GM18907 (cell line): Measurements from ENCODE around the gene GNB5.

Source experiments
- ATAC-seq: cut with Tn5 transposase; IDR thresholded peaks from one replicate; pipeline ENCODE4 v1.9.1; 2021; ENCODE audit warnings: mild to moderate bottlenecking, moderate library complexity; ENCODE audit not compliant: unreplicated experiment

Gene GNB5

DNA sequence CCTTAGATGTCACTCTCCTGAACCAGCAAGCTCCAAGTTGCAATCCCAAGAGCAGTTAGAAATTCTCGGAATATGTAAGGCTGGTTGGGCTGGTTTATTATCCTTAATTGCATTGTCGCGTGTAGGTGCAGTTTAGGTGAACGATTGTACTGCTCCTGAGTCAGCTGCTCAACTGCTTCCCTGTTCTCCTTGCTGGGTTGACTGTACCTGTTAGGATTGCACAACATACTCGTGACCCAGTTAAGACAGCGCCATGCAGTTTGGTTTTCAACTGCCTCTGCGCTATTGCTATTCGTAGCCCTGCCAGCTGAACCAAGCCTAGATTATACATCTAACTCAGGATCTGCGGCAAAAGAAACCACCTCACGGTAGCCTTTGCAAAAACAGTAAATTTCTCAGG lies 119.6 kb downstream of the GNB5 start:
- ATAC-seq = no peak

DNA sequence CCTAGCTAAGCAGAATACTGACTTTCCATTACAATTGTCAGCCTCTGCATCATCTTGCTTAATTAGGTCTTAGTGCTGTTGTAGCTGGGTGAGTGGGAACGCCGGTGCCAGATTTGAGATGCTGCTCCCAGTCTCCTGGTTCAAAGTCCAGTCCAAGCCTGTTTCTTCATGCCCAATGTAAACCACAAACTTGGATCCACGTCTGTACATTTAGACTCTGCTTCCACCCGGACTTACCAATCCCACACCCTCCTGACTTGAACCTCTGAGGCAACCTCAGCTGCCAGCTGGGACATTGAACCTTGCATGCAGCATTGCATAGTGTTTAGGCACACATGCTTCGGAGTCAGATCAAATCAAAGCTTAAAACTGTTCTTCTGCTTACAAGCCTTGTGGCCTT lies 121.6 kb downstream of the GNB5 start:
- ATAC-seq = no peak

DNA sequence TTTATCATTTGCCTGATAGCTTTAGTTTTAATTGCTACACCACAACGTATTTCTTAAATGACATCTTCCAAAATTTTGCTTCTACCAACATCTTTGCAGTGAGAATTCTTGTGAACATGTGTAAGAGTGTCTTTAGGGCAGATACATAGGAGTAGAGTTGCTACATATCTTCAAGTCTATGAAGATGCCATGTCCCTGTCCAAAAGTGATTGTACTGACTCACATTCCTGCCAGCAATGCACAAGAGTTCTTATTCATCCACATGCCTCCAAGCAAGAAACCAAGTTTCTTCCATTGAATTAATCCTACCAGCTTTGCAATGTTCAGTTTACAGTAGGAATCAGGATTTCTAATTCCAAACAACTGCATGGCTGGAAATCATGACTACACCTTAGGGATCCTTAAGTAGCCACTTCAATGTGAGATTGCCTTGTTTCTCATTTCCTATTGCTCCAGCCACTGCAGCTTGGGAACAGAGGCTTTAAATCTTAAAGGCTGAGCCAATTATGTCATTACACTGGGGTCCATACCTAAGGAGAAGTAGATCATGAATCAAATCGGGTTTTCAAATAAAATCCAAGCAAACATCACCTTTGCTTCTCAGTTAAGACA lies 123.1 kb downstream of the GNB5 start:
- no peak for ATAC-seq

DNA sequence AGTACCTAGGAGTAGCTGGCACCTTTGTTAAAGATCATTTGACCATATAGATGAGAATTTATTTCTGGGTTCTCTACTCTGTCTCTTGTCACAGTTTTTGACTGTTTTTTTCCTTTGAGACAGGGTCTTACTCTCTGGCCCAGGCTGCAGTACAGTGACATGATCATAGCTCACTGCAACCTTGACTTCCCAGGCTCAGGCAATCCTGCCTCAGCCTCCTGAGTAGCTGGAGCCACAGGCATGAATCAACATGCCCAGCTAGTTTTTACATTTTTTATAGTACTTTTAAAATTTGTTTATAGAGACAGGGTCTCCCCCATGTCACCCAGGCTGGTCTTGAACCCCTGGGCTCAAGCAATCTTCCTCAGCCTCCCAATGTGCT lies 123.7 kb downstream of the GNB5 start:
- ATAC-seq = no peak

DNA sequence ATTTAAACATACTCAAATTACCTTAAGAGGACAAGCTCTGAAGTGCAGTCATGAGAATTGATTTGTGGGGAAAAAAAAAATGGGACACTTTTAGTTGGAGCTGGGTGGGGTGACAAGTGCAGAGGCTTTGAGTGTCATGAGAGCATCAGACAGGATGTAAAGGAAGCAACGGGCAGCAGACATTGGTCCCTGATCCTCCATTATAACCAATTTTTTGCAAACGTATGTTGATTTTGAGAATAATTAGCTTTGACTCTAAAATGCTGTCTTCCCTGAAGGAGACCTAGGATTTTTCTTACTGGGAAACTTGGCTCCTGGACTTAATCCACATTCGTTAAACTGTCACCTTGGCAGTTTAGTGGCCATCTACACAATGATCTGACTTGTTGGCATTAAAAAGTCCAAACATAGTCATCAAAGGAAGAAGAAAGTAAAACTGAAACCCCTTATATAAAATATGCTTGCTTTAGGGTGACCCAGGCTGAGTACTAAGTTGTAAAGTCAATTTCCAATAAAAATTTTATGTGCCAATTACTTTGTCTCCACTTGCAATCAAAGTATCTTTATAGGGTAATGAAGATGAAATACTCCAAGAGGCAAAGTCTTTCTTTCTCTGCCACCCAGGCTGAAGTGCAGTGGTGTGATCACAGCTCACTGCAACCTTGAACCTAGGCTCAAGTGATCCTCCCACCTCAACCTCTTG lies 124.2 kb downstream of the GNB5 start:
- no peak for ATAC-seq
